ENCODE measurements around the gene CELF1. TPM values are rescaled to one million over a fixed set of nuclear protein-coding genes. Genes with fewer than 3 reads are reported as not detected.

The CELF1 gene
- total RNA-seq, 1 experiment from 2014 or later, result 152 TPM

GRCh38 chr11:47467357-47467756 lies 85.6 kb downstream of the CELF1 start:
- intact Hi-C loops (cut with micrococcal nuclease; ENCODE audit: unreplicated experiment), result no loop called here
- H3K9me3 Mint-ChIP-seq (ENCODE audit: unreplicated experiment), result no peaks in the 10 kb centered on the region
- peaks cover 5% of the 10 kb centered on the region; the same call in 1 of the 2 replicates for H3K4me1 ChIP-seq
- H3K9me3 ChIP-seq, result no peaks in the 10 kb centered on the region
- no peak overlapping the region for H3K4me3 ChIP-seq (ENCODE audit: low read depth, low read length)
- CTCF ChIA-PET, result no interaction called here
- H3K27me3 Mint-ChIP-seq (ENCODE audit: insufficient read depth, unreplicated experiment), result no peaks in the 10 kb centered on the region
- peaks cover 2% of the 10 kb centered on the region; the same call in 1 of the 2 replicates for H3K36me3 ChIP-seq (ENCODE audit: control insufficient read depth, insufficient read depth, low read length)
- H3K4me1 Mint-ChIP-seq (ENCODE audit: low read depth, unreplicated experiment), result peaks cover 7% of the 10 kb centered on the region
- POLR2A ChIA-PET, result no interaction called here
- TF ChIP-seq CTCF (IDR thresholded peaks at IDR 0.05; ENCODE audit: insufficient read depth in 1 of 2, low read depth in 1 of 2, low read length in 1 of 2, severe bottlenecking in 1 of 2, unreplicated experiment in 1 of 2), result no peak
- H3K27me3 ChIP-seq (replicated peaks; ENCODE audit: control insufficient read depth, insufficient read depth, low read length), result no peaks in the 10 kb centered on the region
- no peak overlapping the region for H3K4me3 Mint-ChIP-seq (ENCODE audit: unreplicated experiment)
- no peak for DNase-seq
- peak overlapping the region; percentile 10 for H3K27ac Mint-ChIP-seq (ENCODE audit: unreplicated experiment)
- BruUV-seq (replicated peaks), result no TSS peak
- H3K36me3 Mint-ChIP-seq (ENCODE audit: insufficient read depth, unreplicated experiment), result peaks cover 82% of the 10 kb centered on the region

GRCh38 chr11:47466701-47467250 lies 86.2 kb downstream of the CELF1 start:
- CTCF ChIA-PET, result no interaction called here
- no peak for DNase-seq
- H3K27me3 Mint-ChIP-seq (ENCODE audit: insufficient read depth, unreplicated experiment), result no peaks in the 10 kb centered on the region
- intact Hi-C loops (cut with micrococcal nuclease; ENCODE audit: unreplicated experiment), result no loop called here
- Histone ChIP-seq H3K9me3 (no peaks in the 10 kb centered on the region), H3K4me1 (peaks cover 5% of the 10 kb centered on the region; the same call in 1 of the 2 replicates), H3K4me3 (ENCODE audit: low read depth, low read length) (no peak overlapping the region), H3K27me3 (replicated peaks; ENCODE audit: control insufficient read depth, insufficient read depth, low read length) (no peaks in the 10 kb centered on the region), H3K36me3 (ENCODE audit: control insufficient read depth, insufficient read depth, low read length) (peaks cover 2% of the 10 kb centered on the region; the same call in 1 of the 2 replicates)
- H3K36me3 Mint-ChIP-seq (ENCODE audit: insufficient read depth, unreplicated experiment), result peaks cover 82% of the 10 kb centered on the region
- H3K4me3 Mint-ChIP-seq (ENCODE audit: unreplicated experiment), result no peak overlapping the region
- no TSS peak for BruUV-seq (replicated peaks)
- H3K9me3 Mint-ChIP-seq (ENCODE audit: unreplicated experiment), result no peaks in the 10 kb centered on the region
- POLR2A ChIA-PET, result no interaction called here
- H3K4me1 Mint-ChIP-seq (ENCODE audit: low read depth, unreplicated experiment), result peaks cover 7% of the 10 kb centered on the region
- TF ChIP-seq CTCF (IDR thresholded peaks at IDR 0.05; ENCODE audit: insufficient read depth in 1 of 2, low read depth in 1 of 2, low read length in 1 of 2, severe bottlenecking in 1 of 2, unreplicated experiment in 1 of 2), result no peak
- H3K27ac Mint-ChIP-seq (ENCODE audit: unreplicated experiment), result peak overlapping the region; percentile 10

GRCh38 chr11:47466201-47466600 lies 86.7 kb downstream of the CELF1 start:
- Histone ChIP-seq H3K36me3 (ENCODE audit: control insufficient read depth, insufficient read depth, low read length) (peaks cover 2% of the 10 kb centered on the region; the same call in 1 of the 2 replicates), H3K27me3 (replicated peaks; ENCODE audit: control insufficient read depth, insufficient read depth, low read length) (no peaks in the 10 kb centered on the region), H3K4me3 (ENCODE audit: low read depth, low read length) (no peak overlapping the region), H3K4me1 (peaks cover 5% of the 10 kb centered on the region; the same call in 1 of the 2 replicates), H3K9me3 (no peaks in the 10 kb centered on the region)
- Mint-ChIP-seq H3K27ac (ENCODE audit: unreplicated experiment) (no peak overlapping the region), H3K9me3 (ENCODE audit: unreplicated experiment) (no peaks in the 10 kb centered on the region), H3K27me3 (ENCODE audit: insufficient read depth, unreplicated experiment) (no peaks in the 10 kb centered on the region), H3K36me3 (ENCODE audit: insufficient read depth, unreplicated experiment) (peaks cover 82% of the 10 kb centered on the region), H3K4me3 (ENCODE audit: unreplicated experiment) (no peak overlapping the region), H3K4me1 (ENCODE audit: low read depth, unreplicated experiment) (peaks cover 7% of the 10 kb centered on the region)
- TF ChIP-seq CTCF (IDR thresholded peaks at IDR 0.05; ENCODE audit: insufficient read depth in 1 of 2, low read depth in 1 of 2, low read length in 1 of 2, severe bottlenecking in 1 of 2, unreplicated experiment in 1 of 2), result no peak
- DNase-seq, result no peak
- intact Hi-C loops (cut with micrococcal nuclease; ENCODE audit: unreplicated experiment), result no loop called here
- ChIA-PET POLR2A (no interaction called here), CTCF (no interaction called here)
- BruUV-seq (replicated peaks), result no TSS peak
